IMR-90 (cell line): ENCODE measurements around the gene PDIA3.

ENCODE experiments used
- CTCF ChIP-seq: conservative IDR thresholded peaks from 2 replicates; pipeline ENCODE4 v1.5.1; 2012; ENCODE audit warnings: mild to moderate bottlenecking, low read depth, low read length, improper control_type of control experiment
- RFX5 ChIP-seq: IDR thresholded peaks from 2 replicates; pipeline ENCODE4 v1.8.0; 2012; ENCODE audit warnings: low read depth, mild to moderate bottlenecking, low read length, moderate library complexity

GRCh38 chr15:43799945-43800285, 53.7 kb downstream of the PDIA3 start, which contains the start of gene SERINC4:
- TF ChIP-seq CTCF (no peak), RFX5 (no peak)
